ENCODE data around the gene ACTG2.

Gene ACTG2

DNA sequence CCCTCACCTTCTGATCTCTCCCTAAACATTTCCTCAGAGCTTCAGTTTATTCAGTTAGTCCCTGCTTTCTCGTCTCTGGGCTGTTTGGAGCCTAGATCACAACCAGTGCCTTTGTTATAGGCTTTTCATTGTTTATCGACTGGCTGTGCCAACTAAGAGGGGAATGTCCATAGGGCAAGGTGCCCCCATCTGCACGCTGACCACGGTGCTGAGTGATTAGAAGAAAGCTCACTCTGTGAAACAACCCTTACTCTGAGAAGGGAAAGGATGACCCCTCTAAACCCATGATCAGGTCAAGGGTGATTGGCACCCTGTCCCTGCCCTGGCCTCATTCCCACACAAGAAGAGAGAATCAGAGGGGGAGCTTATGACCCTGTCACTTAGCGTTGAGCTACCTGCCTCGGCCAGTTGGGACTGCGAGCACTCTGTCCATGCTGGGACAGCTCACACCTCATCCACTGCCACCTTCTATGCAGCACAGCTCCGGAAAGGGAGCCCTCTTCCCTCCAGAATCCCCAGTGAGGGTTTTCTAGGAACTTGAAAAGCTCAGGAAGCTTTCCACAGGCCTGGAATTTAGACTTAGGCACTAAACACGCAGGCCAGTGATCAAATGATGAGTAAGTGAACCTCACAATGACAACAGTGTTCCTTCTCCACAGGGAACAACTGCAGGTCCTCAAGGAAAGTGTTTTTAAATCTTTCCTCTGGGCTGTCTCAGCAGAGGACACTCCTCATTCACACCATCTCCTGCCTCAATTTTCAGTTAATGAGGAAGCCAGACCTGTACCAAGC lies 2.3 kb upstream of the ACTG2 start:
- DNase-seq: no peak
- H3K4me3 ChIP-seq (ENCODE audit: insufficient read depth, low read depth, low read length, poor library complexity, severe bottlenecking): no peak overlapping the region

DNA sequence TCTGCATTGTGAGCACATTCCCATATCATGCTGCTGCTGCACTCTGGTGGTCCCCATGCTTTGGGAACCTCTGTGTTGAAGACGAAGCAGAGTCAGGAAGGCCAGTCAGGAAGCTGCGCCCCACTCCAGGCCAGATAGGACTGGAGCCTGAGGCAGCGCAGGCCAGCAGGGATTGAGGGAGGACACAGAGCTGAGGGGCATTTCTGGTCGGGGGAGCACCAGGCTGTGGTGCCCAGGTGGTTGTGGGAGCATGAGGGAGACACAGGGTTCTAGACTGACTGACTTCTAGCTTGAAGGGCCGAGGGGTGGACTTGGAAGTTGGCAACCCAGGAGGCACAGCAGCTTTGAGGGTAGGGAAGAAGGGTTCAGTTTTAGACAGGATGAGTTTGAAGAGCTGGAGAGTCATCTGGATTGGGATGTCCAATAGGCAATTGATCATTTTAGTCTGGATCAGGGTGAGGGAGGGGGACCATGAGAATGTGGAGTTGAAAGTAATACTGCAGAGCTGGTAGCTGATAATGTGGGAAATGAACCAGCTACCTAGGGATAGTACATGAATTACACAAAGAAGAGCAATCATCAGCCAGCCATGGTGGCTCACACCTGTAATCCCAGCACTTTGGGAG lies 1.4 kb upstream of the ACTG2 start:
- Histone ChIP-seq H3K27me3 (replicated peaks; ENCODE audit: control insufficient read depth, insufficient read depth, low read length, poor library complexity, severe bottlenecking) (no peaks in the 10 kb centered on the region), H3K36me3 (ENCODE audit: control insufficient read depth, insufficient read depth, low read length) (no peaks in the 10 kb centered on the region), H3K4me1 (ENCODE audit: control insufficient read depth, insufficient read depth, low read length, poor library complexity, severe bottlenecking) (no peaks in the 10 kb centered on the region)

More for the DNA sequence above, 2.3 kb upstream of the ACTG2 start:
- H3K36me3 ChIP-seq (ENCODE audit: control insufficient read depth, insufficient read depth, low read length): no peaks in the 10 kb centered on the region
- no peaks in the 10 kb centered on the region for H3K9me3 ChIP-seq (ENCODE audit: control insufficient read depth, low read length)
- no peaks in the 10 kb centered on the region for H3K27me3 ChIP-seq (replicated peaks; ENCODE audit: control insufficient read depth, insufficient read depth, low read length, poor library complexity, severe bottlenecking)
- no peak overlapping the region for H3K27ac ChIP-seq (ENCODE audit: insufficient read depth, low read length, poor library complexity, severe bottlenecking)
- H3K4me1 ChIP-seq (ENCODE audit: control insufficient read depth, insufficient read depth, low read length, poor library complexity, severe bottlenecking): no peaks in the 10 kb centered on the region

DNA sequence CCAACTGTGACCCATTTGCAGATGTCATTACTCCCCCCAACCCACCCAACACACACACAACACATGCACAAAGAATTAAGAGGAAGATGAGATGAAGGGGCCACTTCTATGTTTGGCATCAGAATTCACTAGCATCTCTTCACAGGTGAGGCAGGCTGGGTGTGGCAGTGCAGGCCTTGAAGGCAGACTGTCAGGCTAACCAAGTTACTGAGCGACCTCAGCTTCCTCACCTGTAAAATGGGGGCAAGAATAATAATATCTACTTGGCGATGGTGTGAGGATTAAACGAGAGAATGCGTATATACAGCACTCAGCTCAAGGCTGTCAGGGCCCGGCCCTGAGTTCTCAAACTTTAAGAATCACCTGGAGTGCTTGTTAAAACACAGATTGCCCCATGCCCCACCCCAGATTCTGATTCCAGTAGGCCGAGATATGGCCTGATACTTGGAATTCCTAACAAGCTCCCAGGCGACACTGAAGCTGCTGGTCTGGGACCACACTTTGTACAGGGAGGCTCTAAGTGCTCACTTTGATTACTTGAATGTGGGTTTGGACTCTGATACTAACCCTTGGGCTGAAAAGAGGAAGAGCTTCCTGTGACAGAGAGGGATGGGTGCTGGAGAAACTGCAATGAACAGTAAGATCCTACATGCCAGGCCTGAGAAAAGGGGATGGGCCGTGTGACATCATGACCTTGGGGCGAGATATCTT lies 1.1 kb downstream of the ACTG2 start:
- H3K27ac ChIP-seq (ENCODE audit: insufficient read depth, low read length, poor library complexity, severe bottlenecking): no peak overlapping the region
- H3K27me3 ChIP-seq (replicated peaks; ENCODE audit: control insufficient read depth, insufficient read depth, low read length, poor library complexity, severe bottlenecking): no peaks in the 10 kb centered on the region
- H3K9me3 ChIP-seq (ENCODE audit: control insufficient read depth, low read length): no peaks in the 10 kb centered on the region
- DNase-seq: no peak
- peaks cover 5% of the 10 kb centered on the region for H3K4me1 ChIP-seq (ENCODE audit: control insufficient read depth, insufficient read depth, low read length, poor library complexity, severe bottlenecking)
- no peaks in the 10 kb centered on the region for H3K36me3 ChIP-seq (ENCODE audit: control insufficient read depth, insufficient read depth, low read length)
- no peak overlapping the region for H3K4me3 ChIP-seq (ENCODE audit: insufficient read depth, low read depth, low read length, poor library complexity, severe bottlenecking)

More for the DNA sequence above, 1.4 kb upstream of the ACTG2 start:
- no peak for DNase-seq
- Histone ChIP-seq H3K27ac (ENCODE audit: insufficient read depth, low read length, poor library complexity, severe bottlenecking) (no peak overlapping the region), H3K9me3 (ENCODE audit: control insufficient read depth, low read length) (no peaks in the 10 kb centered on the region), H3K4me3 (ENCODE audit: insufficient read depth, low read depth, low read length, poor library complexity, severe bottlenecking) (no peak overlapping the region)

DNA sequence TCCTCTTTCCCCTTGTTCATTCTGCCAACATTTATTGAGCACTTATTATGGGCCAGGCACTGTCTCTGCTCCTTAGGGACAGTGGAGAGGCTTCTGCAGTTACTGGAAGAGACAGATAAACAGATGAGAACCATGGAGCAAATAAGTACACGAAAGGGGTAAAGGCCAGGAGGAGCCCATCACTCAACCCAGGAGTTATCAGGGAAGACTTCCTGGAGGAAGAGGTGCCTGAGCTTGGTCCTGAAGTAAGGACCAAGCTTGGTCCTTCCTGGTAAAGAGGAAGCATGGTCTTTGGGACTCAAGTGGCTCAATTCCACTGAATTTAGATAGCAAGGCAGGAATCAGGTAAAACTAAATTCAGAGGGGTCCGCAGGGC lies 1.7 kb downstream of the ACTG2 start:
- Histone ChIP-seq H3K27ac (ENCODE audit: insufficient read depth, low read length, poor library complexity, severe bottlenecking) (no peak overlapping the region), H3K27me3 (replicated peaks; ENCODE audit: control insufficient read depth, insufficient read depth, low read length, poor library complexity, severe bottlenecking) (no peaks in the 10 kb centered on the region), H3K9me3 (ENCODE audit: control insufficient read depth, low read length) (no peaks in the 10 kb centered on the region), H3K4me1 (ENCODE audit: control insufficient read depth, insufficient read depth, low read length, poor library complexity, severe bottlenecking) (peaks cover 5% of the 10 kb centered on the region), H3K36me3 (ENCODE audit: control insufficient read depth, insufficient read depth, low read length) (no peaks in the 10 kb centered on the region), H3K4me3 (ENCODE audit: insufficient read depth, low read depth, low read length, poor library complexity, severe bottlenecking) (no peak overlapping the region)
- DNase-seq: no peak

DNA sequence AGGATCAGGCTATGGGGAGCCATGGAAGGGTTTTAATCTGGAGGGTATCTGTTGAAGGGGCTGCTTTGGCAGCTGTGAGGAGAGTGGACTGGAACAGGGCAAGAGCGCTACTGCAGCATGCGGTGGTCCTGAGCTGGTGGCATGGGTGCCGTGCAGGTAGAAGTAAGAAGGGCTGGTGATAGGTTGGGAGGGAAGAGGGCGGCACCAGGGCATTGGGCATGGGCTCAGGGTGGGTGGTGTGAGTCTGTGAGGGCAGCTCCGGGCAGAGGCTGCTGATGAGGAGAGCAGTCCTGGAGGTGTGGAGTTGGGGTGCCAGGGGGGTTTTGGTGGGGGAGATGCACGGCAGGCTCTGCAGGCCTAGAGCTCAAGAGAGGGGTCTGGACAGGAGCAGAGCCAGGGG lies 2.1 kb downstream of the ACTG2 start:
- Histone ChIP-seq H3K9me3 (ENCODE audit: control insufficient read depth, low read length) (no peaks in the 10 kb centered on the region), H3K4me3 (ENCODE audit: insufficient read depth, low read depth, low read length, poor library complexity, severe bottlenecking) (no peak overlapping the region), H3K27me3 (replicated peaks; ENCODE audit: control insufficient read depth, insufficient read depth, low read length, poor library complexity, severe bottlenecking) (no peaks in the 10 kb centered on the region), H3K4me1 (ENCODE audit: control insufficient read depth, insufficient read depth, low read length, poor library complexity, severe bottlenecking) (peaks cover 5% of the 10 kb centered on the region), H3K27ac (ENCODE audit: insufficient read depth, low read length, poor library complexity, severe bottlenecking) (no peak overlapping the region), H3K36me3 (ENCODE audit: control insufficient read depth, insufficient read depth, low read length) (no peaks in the 10 kb centered on the region)
- no peak for DNase-seq

DNA sequence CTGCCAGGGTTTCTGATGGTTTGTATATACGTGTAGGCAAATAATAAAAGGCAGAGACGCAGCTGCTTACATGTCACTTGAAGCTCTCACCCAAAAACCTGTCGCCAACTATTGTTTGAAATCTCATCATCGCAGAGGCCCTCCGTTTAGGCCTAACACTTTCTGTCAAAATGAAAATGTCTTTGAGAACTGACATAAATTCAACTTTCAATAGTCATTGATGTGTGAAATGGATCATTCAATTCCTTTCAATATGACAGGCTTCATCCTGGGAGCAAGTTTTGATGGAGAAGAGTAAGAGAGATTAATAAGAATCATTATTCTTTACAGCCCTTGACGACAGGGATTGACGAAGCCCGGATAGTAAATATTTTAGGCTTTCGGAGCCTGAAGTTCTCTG lies 2.7 kb downstream of the ACTG2 start:
- no peak overlapping the region for H3K27ac ChIP-seq (ENCODE audit: insufficient read depth, low read length, poor library complexity, severe bottlenecking)
- H3K4me3 ChIP-seq (ENCODE audit: insufficient read depth, low read depth, low read length, poor library complexity, severe bottlenecking): no peak overlapping the region
- peaks cover 5% of the 10 kb centered on the region for H3K4me1 ChIP-seq (ENCODE audit: control insufficient read depth, insufficient read depth, low read length, poor library complexity, severe bottlenecking)
- H3K36me3 ChIP-seq (ENCODE audit: control insufficient read depth, insufficient read depth, low read length): no peaks in the 10 kb centered on the region
- no peak for DNase-seq
- H3K27me3 ChIP-seq (replicated peaks; ENCODE audit: control insufficient read depth, insufficient read depth, low read length, poor library complexity, severe bottlenecking): no peaks in the 10 kb centered on the region
- H3K9me3 ChIP-seq (ENCODE audit: control insufficient read depth, low read length): no peaks in the 10 kb centered on the region

DNA sequence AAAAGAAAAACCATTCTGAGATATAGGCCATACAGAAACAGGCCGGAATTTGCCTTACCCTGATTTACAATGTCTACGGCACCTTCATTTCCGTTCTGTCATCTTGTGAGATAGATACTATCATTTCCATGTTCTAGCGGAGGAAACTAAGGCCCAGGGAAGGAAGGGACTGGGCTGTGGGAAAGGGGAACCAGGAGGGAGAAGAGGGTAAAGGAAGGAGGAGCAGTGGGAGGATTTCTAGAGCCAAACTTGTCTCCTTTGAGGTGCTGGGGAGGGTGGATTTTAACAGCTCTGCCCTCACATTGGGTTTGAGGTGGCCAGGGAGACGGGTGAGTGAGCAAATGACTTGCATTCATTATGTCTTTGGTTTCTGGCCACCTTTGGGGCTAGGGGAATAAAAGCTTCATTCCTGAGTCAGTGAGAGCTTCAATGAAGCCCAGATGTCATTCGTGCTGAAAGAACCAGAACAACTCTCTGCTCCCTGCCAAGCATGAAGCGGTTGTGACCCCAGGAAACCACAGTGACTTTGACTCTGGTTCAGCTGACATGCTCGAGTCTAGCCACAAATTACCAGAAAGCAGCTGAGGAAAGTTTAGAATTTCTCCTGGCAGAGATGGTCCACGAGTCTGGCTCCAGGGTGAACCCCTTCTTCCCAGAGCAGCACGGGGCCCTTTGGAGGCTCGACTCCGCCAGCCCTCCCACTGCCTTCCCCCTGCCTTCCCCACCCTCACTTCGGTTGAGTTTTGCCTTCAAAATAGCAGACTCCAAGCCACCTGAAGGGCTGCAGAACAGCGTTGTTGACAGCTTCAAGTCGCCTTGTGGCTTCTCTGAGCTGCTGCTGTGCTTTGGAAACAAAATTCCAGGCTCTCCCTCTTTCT lies 3.8 kb downstream of the ACTG2 start:
- no peaks in the 10 kb centered on the region for H3K27me3 ChIP-seq (replicated peaks; ENCODE audit: control insufficient read depth, insufficient read depth, low read length, poor library complexity, severe bottlenecking)
- peak overlapping the region; percentile 18 for H3K27ac ChIP-seq (ENCODE audit: insufficient read depth, low read length, poor library complexity, severe bottlenecking)
- no peaks in the 10 kb centered on the region for H3K9me3 ChIP-seq (ENCODE audit: control insufficient read depth, low read length)
- peaks cover 5% of the 10 kb centered on the region for H3K4me1 ChIP-seq (ENCODE audit: control insufficient read depth, insufficient read depth, low read length, poor library complexity, severe bottlenecking)
- no peak overlapping the region for H3K4me3 ChIP-seq (ENCODE audit: insufficient read depth, low read depth, low read length, poor library complexity, severe bottlenecking)
- no peaks in the 10 kb centered on the region for H3K36me3 ChIP-seq (ENCODE audit: control insufficient read depth, insufficient read depth, low read length)
- DNase-seq: no peak

DNA sequence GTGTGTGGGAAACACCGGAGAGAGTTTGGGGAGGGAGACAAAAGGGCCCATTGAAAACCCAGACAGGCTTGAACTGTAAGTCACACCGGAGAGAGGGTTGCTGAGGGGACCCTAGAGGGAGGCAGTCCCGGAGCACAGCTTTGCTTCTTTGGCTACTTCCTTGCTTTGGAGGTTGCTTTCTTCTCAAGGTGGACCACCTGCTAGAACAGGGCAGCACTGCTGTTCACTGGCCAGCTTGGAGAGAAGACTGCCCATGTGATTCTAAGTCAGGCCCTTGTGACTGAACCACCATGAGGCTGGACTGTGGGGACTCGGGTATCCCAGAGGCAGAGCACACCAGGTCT lies 4.4 kb downstream of the ACTG2 start:
- H3K36me3 ChIP-seq (ENCODE audit: control insufficient read depth, insufficient read depth, low read length): no peaks in the 10 kb centered on the region
- H3K4me3 ChIP-seq (ENCODE audit: insufficient read depth, low read depth, low read length, poor library complexity, severe bottlenecking): no peak overlapping the region
- DNase-seq: no peak
- no peaks in the 10 kb centered on the region for H3K9me3 ChIP-seq (ENCODE audit: control insufficient read depth, low read length)
- no peaks in the 10 kb centered on the region for H3K27me3 ChIP-seq (replicated peaks; ENCODE audit: control insufficient read depth, insufficient read depth, low read length, poor library complexity, severe bottlenecking)
- peak overlapping the region; percentile 18 for H3K27ac ChIP-seq (ENCODE audit: insufficient read depth, low read length, poor library complexity, severe bottlenecking)
- H3K4me1 ChIP-seq (ENCODE audit: control insufficient read depth, insufficient read depth, low read length, poor library complexity, severe bottlenecking): peaks cover 5% of the 10 kb centered on the region

DNA sequence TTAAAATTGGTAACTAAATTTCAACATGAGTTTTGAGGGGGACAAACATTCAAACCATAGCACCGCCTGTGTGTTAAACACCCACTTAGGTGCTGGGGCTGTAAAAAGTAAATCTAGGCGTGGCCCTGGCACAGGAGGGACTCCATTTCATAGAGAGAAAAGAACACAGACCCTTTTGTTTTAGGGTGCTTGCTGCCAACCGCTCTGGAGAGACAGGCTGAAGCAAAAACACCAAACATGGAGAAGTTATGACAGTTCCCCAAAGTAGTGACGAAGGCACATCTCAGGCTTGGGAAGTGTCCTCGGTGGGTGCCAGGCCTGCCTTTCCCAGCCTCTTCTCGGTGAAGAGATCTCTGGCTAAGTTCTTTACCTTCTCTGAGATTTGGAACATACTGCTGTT lies 5.1 kb downstream of the ACTG2 start:
- H3K4me3 ChIP-seq (ENCODE audit: insufficient read depth, low read depth, low read length, poor library complexity, severe bottlenecking): no peak overlapping the region
- peaks cover 5% of the 10 kb centered on the region for H3K4me1 ChIP-seq (ENCODE audit: control insufficient read depth, insufficient read depth, low read length, poor library complexity, severe bottlenecking)
- H3K27me3 ChIP-seq (replicated peaks; ENCODE audit: control insufficient read depth, insufficient read depth, low read length, poor library complexity, severe bottlenecking): no peaks in the 10 kb centered on the region
- H3K27ac ChIP-seq (ENCODE audit: insufficient read depth, low read length, poor library complexity, severe bottlenecking): no peak overlapping the region
- H3K9me3 ChIP-seq (ENCODE audit: control insufficient read depth, low read length): no peaks in the 10 kb centered on the region
- no peak for DNase-seq
- H3K36me3 ChIP-seq (ENCODE audit: control insufficient read depth, insufficient read depth, low read length): no peaks in the 10 kb centered on the region

Measured in effector memory CD4-positive, alpha-beta T cell (primary cell).